GM13976 (cell line): ENCODE results near the gene DDR1.

Experiments
- DNase-seq: peaks from one replicate; pipeline ENCODE4 v3.0.0; 2012; ENCODE audit warnings: low spot score
- CTCF ChIP-seq: IDR thresholded peaks from 2 replicates; pipeline ENCODE4 v1.5.1; 2012; ENCODE audit warnings: borderline replicate concordance, mild to moderate bottlenecking; ENCODE audit not compliant: insufficient read depth; ENCODE audit errors: extremely low read depth, missing control alignments, control extremely low read depth
- in situ Hi-C: fragments of 300-500 bp; cut with MboI; formaldehyde crosslinking; loops from one replicate; pipeline ENCODE4 v1.12.0; 2022; ENCODE audit warnings: low sequenced_read_pairs, mixed read lengths, inconsistent platforms; ENCODE audit not compliant: unreplicated experiment

Gene DDR1

GRCh38 chr6:30890646-30891449, 6.5 kb downstream of the DDR1 start:
- DNase-seq, result no peak
- no peak for TF ChIP-seq CTCF
- in situ Hi-C loops, result no loop called here

- in situ Hi-C loops, result no loop called here
- DNase-seq, result no peak
- no peak for TF ChIP-seq CTCF
Measured at GRCh38 chr6:30891450-30891723, 7.1 kb downstream of the DDR1 start.

- in situ Hi-C loops, result no loop called here
- TF ChIP-seq CTCF, result no peak
- DNase-seq, result no peak
Measured at GRCh38 chr6:30891816-30892538, 7.7 kb downstream of the DDR1 start.

- no peak for DNase-seq
- no peak for TF ChIP-seq CTCF
- in situ Hi-C loops, result no loop called here
Measured at GRCh38 chr6:30893001-30893591, 8.8 kb downstream of the DDR1 start.

GRCh38 chr6:30893666-30894065, 9.3 kb downstream of the DDR1 start:
- no peak for DNase-seq
- TF ChIP-seq CTCF, result no peak
- in situ Hi-C loops, result no loop called here

GRCh38 chr6:30894381-30894780, 10.1 kb downstream of the DDR1 start:
- TF ChIP-seq CTCF, result no peak
- in situ Hi-C loops, result no loop called here
- no peak for DNase-seq
